Stimulated activated CD4-positive, alpha-beta T cell treated with anti-CD3 and anti-CD28 coated beads, Interleukin-12 subunit alpha, Interleukin-12 subunit beta, amount 100 ng/mL, for 48 hours (primary cell): ENCODE measurements around the gene RNASE2.
"Not testable (repeated sequence)": the region's sequence is repeated elsewhere in the genome, so short reads cannot be mapped to it uniquely, and the experiment has no call there.

Source experiments
- DNase-seq, 3 donors: peaks; one replicate each; pipeline ENCODE4 v3.0.0-alpha.2; 2020; ENCODE audit warnings: low read depth in 2 of 3, low spot score in 1 of 3

The RNASE2 gene

GRCh38 chr14:20954736-20955537, at the start of gene RNASE2:
Gene RNASE2 (plus strand): TSS chr14:20955487. CDS start chr14:20955772, 285 bp downstream.
- not testable (repeated sequence) for DNase-seq

GRCh38 chr14:20905676-20906075, 49.6 kb upstream of the RNASE2 start:
- no peak for DNase-seq

- no peak for DNase-seq
Measured at GRCh38 chr14:20907214-20907613, 48.1 kb upstream of the RNASE2 start.

- not testable (repeated sequence) for DNase-seq
Measured at GRCh38 chr14:20910822-20911221, 44.5 kb upstream of the RNASE2 start.

DNA sequence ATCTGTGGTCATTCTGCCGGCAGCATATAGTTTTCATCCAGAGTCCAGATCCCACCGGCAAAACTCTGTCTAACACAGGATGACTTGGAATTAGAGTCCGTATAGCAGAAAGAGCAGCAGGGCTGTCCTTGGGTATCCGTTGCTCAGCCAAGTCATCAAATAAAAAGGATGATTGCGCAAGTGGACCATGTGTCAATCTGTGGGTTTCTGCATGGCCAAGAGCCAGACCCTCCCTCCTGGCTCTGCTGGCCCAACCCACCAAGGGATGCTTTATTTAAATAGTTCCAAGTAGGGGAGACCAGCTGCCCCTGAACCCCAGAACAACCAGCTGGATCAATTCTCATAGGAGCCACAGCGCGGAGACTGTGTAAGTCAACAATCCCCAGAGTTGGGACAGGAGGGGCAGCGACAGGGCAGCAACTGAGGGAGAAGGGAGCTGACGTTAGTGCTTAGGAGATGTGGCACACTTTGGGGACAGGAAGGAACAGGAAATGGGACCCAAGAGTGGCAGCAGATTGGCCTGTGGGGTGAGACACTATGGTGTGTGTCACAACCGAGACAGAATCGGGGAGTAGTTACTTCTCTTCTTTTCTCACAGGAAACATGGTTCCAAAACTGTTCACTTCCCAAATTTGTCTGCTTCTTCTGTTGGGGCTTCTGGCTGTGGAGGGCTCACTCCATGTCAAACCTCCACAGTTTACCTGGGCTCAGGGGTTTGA, 36.1 kb upstream of the RNASE2 start:
- not testable (repeated sequence) for DNase-seq

- DNase-seq = not testable (repeated sequence)
Measured at GRCh38 chr14:20923766-20924297, 31.5 kb upstream of the RNASE2 start.

- peak; percentile 5 to 20 (median 15) for DNase-seq
Measured at GRCh38 chr14:20934148-20934762, 21.0 kb upstream of the RNASE2 start.

DNA sequence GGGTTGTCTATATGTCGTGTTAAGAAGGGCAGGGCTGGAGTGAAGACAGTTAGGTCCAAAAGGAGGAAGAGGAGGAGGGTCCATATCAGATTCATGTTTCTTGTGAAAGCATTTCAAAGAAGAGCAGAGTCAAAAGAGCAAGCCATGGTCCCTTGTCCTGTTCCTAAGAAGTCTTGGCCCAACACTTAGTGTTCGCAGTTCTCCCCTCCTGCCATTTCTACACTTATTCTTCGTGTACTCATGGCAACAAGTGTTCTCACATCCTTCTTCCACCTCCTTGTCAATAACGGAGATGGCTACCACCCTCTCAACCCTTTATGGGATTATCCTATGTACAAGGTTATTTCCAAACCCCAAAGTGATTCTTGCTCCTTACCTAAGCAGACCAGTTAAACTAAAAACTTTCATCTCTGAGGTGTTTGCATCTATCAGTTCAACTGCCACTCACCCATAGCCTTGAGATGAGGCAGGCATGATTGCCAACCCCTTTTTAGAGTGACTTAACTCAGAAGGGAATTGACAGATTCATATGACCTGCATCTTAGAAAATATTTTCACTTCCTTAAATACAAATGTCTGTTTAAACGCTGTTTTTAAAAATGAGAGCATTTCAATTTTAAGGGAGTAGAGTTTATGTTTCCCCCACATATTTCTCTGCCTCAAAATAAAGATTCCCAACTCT, 19.8 kb upstream of the RNASE2 start:
- no peak for DNase-seq

DNA sequence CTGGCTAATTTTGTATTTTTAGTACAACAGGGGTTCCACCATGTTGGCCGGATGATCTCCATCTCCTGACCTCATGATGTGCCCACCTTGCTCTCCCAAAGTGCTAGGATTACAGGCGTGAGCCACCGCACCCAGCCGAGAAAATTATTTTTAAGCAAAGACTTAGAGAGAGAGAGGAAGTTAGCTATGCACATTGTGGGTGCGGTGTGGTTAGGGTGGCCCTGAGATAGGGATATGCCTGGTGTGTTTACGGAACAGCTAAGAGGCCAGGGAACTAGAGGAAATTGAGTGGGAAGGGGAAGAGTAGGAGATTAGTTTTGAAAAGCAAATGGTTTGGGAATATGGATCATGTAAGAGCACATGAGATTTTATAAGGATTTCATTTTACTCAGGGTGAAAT, 10.1 kb upstream of the RNASE2 start:
- DNase-seq = not testable (repeated sequence)

GRCh38 chr14:20946707-20947106, 8.6 kb upstream of the RNASE2 start:
- not testable (repeated sequence) for DNase-seq

GRCh38 chr14:20955538-20955873, 219 bp downstream of the RNASE2 start:
- not testable (repeated sequence) for DNase-seq

GRCh38 chr14:20956376-20956976, 1.2 kb downstream of the RNASE2 start:
- no peak for DNase-seq

GRCh38 chr14:20958946-20959345, 3.7 kb downstream of the RNASE2 start:
- DNase-seq = not testable (repeated sequence)

- no peak for DNase-seq
Measured at GRCh38 chr14:20969336-20969735, 14.0 kb downstream of the RNASE2 start.

DNA sequence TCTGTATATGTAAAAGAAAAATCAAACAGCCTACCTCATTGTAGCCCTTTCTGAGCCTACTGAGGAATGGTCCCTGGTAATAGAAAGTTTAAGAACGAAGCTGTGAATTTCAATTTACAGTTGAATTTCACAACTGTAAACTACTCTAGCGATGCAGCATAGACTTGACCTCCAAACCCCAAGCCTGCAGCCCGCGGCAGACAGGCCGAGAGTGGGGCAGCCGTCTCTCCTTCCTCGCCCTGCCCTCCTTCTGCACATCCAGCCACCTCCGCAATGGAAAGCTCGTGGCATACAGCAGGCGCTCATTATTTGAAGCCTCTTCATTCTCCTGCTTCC, 15.3 kb downstream of the RNASE2 start:
- DNase-seq = no peak

DNA sequence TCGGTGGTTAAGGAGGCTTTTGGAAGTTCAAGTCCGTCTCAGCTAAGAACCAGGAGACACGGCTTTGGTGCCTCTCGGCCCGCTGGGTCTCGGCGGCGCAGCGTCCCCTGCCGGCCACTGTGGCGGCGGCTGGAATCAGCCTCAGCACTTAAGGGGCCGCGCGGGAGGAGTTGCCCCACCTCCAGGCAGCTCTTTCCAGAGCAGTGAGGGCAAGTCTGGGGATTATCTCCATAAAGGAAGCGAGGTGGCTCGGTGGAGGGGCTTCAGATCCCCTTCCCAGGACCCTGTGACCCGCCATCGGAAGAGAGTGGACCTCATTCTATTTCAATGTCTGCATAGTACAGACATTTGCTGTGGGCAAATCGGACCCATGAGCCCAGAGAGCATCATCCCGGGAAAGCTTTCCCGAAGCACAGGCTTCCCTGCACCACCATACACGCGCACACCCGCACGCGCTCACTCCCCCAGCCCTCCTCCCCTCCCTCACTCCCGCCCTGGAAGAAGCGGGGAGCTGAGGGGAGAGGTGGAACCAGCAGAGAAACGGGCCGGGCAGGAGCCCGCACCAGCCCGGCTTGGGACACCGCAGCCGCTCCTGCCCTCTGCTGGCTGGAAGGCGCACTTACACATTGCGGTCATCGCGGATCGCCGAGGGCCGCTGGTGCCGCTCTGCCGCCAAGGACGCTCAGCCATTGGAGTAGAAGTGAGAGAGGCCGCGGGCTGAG, 15.9 kb downstream of the RNASE2 start:
- peak; percentile 64 to 80 (median 74) for DNase-seq

DNA sequence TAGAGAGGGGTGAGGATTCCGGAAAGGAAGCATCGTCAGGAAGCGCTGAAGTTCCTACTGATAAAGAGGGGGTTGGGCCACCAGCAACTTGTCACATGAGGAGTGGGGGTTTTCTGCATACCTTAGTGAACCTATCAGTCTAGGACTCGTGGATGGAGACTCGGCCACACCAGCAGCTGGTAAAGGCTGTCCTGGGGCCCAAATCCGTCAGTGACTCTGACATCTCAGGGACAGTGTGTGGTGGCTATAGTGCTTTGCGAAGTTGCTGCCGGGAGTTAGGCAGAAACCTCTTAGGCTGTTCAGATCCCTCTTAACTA, 16.4 kb downstream of the RNASE2 start:
- DNase-seq = no peak

- no peak for DNase-seq
Measured at GRCh38 chr14:20973501-20973900, 18.2 kb downstream of the RNASE2 start.

- DNase-seq = no peak
Measured at GRCh38 chr14:20976291-20976690, 21.0 kb downstream of the RNASE2 start.

GRCh38 chr14:20978687-20979086, 23.4 kb downstream of the RNASE2 start:
- DNase-seq = no peak
